NCI-H146 treated with DMSO at 0.1 percent for 48 hours (cell line): ENCODE data around the gene DCUN1D2.
"Not testable (repeated sequence)": the region's sequence is repeated elsewhere in the genome, so short reads cannot be mapped to it uniquely, and the experiment has no call there.

Experiments used
- DNase-seq: peaks from one replicate; lab custom pipeline; 2025; ENCODE audit not compliant: unreplicated experiment; lab: John Stamatoyannopoulos, UW

DCUN1D2 gene

DNA sequence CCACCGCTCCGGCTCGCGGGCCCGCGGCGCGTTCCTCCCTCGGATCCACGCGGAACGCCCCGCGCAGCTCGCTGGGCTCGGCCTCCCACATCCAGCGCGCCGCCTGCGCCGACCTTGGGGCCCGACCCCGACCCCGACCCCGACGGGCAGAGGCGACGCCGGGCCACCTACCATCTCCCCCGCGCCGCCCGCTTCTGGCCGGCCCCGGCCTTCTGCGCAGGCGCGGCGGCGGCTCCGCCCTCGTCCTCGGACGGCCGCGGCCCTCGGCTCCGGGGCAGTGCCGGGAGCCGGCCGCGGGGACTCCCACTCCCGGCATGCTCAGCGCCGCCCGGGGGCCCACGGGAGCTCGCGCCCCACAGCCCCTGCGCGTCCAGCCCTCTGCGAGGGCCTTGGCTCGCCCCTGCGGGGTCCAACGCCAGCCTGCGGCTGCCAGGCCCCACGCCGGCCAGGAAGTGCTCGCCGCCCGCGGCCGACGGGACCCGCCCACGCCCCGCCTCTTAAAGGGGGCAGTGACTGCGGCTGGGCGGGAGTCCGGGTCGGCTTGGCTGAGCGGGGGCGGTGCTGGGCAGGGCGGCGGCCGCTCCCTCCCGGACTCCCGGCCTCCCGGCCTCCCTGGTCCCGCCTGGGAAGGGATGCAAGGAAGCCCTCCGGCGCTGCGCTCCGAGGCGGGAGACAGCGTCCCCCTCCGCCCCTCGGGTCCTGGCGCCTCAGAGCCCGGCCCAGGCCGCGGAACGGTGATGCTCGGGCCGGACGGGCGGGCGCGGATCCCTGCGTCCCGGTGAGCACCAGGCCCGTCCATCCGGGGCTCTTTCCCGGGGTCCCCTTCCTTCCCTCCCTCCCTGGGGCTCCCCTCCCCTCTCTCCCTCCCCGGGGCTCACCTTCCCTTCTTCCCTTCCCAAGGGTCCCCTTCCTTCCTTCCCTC, at the start of gene DCUN1D2:
TSS of gene DCUN1D2 (minus strand) at position 216 of the 922 bp plus-strand sequence. CDS start at position 174, 42 bp downstream.
- peak; percentile 98 for DNase-seq

DNA sequence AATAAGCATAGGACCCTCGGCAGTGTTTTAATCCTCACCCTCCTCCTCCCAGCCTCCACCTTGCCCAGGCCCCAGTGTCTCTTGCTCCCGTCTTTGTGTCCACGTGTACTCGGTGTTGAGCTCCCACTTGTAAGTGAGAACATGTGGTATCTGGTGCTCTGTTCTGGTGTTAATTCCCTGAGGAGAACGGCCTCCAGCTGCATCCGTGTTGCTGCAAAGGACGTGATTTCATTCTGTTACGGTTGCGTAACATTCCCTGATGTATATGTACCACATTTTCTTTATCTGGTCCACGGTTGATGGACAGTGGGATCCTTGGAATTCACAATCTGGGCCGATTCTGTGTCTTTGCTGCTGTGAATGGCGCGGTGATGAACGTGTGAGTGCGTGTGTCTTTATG, 49.3 kb upstream of the DCUN1D2 start:
- DNase-seq = no peak

DNA sequence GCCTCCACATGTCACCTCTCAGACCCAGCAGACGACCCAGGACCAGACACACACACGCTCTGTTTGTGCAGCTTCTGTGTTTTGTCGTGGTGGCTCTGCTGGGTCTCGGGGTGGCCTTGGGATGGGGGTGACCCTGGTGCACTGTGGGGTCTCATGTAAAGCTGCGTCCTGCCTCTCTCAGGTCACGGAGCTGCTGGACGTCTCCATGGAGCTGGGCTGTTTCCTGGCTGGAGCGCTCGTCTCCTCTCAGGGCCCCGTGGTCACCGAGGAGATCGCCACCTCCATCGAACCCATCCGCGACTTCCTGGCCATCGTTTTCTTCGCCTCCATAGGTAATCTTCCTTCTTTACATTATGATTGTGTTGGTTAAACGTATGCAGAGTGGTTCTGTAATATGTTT, 48.7 kb upstream of the DCUN1D2 start:
- DNase-seq = no peak

DNA sequence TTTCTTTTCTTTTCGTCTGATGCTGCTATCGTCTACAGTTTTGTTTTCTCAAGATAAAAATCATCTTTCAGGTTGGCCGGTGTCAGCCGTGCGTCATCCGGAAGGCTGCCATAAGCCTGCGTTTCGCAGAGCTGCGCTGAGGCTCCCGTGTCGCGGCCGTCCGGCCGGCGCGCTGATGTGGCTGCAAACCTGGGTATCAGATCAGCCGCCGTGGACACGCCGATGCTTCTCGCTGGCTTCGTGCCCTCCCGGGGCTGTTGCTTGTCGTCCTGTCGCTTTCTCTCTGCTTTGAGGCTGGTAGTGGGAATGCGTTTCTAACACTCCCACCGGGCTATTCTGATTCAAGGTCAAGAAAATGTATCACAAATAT, 48.2 kb upstream of the DCUN1D2 start:
- no peak for DNase-seq

DNA sequence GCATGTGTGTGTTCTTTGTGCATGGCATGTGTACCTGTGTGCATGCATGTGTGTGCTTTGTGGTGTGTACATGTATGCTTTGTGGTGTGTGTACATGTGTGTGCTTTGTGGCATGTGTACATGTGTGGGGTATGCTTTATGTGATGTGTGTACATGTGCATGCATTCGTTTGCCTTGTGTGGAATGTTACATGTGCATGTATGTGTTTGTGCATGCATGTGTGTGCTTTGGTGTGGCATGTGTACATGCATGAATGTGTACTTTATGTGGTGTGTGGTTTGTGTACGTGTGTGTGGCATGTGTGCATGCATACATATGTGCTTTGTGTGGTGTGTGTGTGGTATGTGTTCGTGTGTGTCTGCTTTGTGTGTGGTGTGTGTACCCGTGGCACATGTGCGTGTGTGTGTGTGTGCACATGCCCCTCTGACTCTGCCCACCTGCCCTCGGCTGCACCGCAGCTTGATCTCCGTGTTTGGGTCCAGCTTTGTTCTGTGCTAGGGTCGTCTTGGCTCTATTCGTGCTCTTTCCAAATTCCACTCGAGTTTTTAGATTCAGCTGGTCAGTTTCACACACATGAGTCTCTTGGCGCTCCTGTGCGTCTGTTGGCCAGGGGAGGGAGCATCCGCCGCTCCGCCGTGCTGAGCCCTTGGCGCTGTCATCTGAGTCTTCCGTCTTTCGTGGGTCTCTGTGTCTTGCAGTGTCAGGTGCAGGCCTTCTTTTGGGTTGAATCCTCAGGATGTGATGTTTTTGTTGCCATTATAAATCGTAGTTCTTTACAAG, 47.6 kb upstream of the DCUN1D2 start:
- DNase-seq = no peak

- no peak for DNase-seq
These were observed 46.7 kb upstream of the DCUN1D2 start for GRCh38 chr13:113537205-113537604.

DNA sequence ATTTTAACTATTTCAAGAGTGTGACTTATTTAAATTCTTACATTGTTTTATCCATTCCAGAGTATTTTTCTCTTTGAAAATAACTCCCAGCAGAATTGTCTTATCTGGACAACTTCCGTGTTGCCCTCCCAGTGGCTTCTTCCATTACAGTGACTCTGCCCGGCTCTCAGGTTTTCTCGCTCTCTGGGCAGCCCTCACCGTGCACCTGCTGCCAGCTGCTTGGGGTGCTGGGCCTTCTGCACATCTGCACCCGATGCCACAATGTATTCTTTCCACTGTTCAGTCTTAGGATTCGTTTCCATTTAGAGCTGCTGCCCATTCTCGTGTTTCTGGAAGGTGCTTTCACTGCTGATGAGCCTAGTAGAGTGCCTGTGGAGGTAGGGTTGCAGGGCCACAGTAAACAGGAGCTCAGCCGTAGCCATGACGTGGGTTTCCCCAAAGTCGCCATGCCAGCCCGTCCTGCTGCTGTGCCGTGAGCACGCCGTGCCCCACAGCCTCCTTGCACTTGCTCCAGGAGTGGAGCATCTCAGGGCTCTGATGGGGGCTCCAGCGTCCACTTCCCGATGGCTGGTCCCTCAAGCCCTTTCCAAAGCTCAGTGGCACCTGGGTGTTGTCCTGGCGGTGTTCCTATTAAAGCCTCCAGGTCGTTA, 46.1 kb upstream of the DCUN1D2 start:
- no peak for DNase-seq

GRCh38 chr13:113535381-113535781, 44.9 kb upstream of the DCUN1D2 start:
- peak; percentile 84 for DNase-seq

DNA sequence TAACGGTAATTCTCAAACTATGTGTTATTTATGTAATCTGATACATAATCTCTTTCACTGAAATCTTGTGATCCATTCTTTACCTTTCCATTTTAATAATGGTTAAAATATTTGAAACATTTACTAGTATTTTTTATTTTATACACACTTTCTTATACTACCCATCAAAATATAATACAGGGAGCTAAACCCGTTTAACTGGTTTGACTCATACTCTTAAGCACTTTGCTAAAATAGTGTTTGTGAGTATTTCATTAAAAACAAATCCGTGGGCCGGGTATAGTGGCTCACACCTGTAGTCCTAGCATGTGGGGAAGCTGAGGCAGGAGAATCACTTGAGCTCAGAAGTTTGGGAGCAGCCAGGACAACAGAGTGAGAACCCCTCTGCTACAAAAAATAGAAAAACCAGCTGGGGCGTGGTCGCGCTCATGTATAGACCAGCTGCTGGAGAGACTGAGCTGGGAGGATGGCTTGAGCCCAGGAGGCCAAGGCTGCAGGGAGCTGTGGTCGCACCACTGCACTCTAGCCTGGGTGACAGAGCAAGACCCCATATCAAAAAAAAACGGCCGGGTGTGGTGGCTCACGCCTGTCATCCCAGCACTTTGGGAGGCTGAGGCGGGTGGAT, 43.8 kb upstream of the DCUN1D2 start:
- DNase-seq = no peak

- DNase-seq = no peak
These were observed 42.8 kb upstream of the DCUN1D2 start for GRCh38 chr13:113533161-113533840.

DNA sequence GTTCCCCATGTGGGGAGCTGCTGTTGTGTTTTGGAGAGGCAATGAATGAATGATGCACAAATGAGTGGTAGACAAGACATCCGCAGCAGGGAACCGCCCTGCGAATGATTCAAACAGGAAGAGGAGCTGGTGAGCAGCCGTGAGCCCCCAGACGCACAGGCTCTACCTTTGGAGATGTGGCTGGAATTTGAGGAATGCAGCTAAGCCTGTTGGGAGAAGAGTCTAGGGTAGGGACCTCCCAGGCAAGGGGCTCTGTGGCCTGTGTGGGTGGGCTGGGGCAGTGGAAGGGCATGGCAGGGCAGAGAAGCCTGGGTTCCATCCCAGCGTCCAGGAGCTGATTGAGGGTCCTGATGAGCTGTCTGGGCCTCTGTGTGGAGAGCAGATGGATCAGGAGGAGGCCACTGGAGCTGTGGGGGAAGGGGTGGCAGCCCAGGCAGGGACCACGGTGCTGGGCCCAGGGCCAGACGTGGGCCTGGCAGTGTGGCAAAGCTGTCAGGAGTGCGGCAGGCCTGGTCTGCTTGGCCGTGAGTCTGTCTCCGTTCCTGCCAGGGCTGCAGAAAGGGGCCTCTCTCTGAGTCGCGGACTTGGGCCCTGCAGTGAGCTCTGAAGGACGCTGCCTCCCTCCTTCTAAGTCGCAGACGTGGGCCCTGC, 41.8 kb upstream of the DCUN1D2 start:
- no peak for DNase-seq

- no peak for DNase-seq
These were observed 40.7 kb upstream of the DCUN1D2 start for GRCh38 chr13:113531041-113531873.

DNA sequence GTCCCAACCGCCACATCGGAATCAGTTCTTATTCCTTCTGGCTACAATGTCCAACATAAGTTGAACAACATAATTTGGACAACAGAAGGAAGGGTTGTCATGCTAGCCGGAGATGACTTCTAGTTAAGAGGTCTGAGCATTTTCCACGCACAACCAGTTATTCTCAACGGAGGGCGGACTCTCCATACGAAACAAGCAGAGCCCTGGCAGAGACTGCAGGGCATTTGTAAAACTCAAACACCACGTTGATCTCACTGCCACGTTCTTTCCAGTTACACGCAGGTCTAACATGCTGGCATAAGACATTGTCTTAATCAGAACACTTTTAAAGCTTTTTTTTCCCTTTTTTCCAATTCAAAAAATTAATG, 38.3 kb upstream of the DCUN1D2 start:
- no peak for DNase-seq

- DNase-seq = no peak
These were observed 37.7 kb upstream of the DCUN1D2 start for GRCh38 chr13:113528101-113528812.

GRCh38 chr13:113527272-113527958, 36.9 kb upstream of the DCUN1D2 start:
- DNase-seq = peak; percentile 76

- DNase-seq = peak; percentile 92
These were observed 36.1 kb upstream of the DCUN1D2 start for GRCh38 chr13:113526466-113527220.

- DNase-seq = not testable (repeated sequence)
These were observed 31.9 kb upstream of the DCUN1D2 start for GRCh38 chr13:113522438-113522837.
